HCT116 (cell line): ENCODE measurements around the gene ADCY2. TPM values are rescaled to one million over a fixed set of nuclear protein-coding genes. Genes with fewer than 3 reads are reported as not detected.
A peak's percentile ranks its signal among the peaks of the same experiment; 100 is the strongest.

Experiments
- ATAC-seq: fragments of 200-7000 bp; cut with Tn5 transposase; 2 replicates; pipeline ENCODE4 v1.9.1; 2020; ENCODE audit warnings: mild to moderate bottlenecking, moderate library complexity
- BruUV-seq: library from RNA; stranded (reverse); fragments of 400-500 nt; replicated peaks from 2 replicates; lab custom pipeline; 2021; lab: Mats Ljungman, UMichigan
- CTCF ChIA-PET: fragments of 300-600 bp; sonication (Branson Sonifier 250); formaldehyde crosslinking; loops from one replicate; lab custom pipeline; 2021; ENCODE audit warnings: antibody characterized with exemption; lab: Charles Lee
- POLR2A ChIA-PET: fragments of 300-600, 350-600 bp; sonication (Branson Sonifier 250); formaldehyde crosslinking; loops from one replicate; lab custom pipeline; 2021; ENCODE audit warnings: antibody characterized with exemption; lab: Charles Lee
- RAD21 ChIA-PET, 2 experiments: fragments of 300-600 bp; sonication (Branson Sonifier 250); formaldehyde crosslinking; loops; one replicate each; lab custom pipeline; 2023; ENCODE audit warnings: low total read pairs in 2 of 2; ENCODE audit not compliant: uncharacterized antibody in 2 of 2, unreplicated experiment in 2 of 2, low non-redundant PET in 1 of 2; lab: Charles Lee
- DNase-seq: peaks from one replicate; pipeline ENCODE4 v3.0.0-alpha.2; 2010; ENCODE audit warnings: low read depth, low spot score
- H2AFZ ChIP-seq: fragments of 200-600 bp; shearing (Covaris generic), sonication (generic); 2 replicates; pipeline ENCODE4 v1.6.1; 2017; ENCODE audit warnings: low read depth, mixed run types, mixed read lengths, antibody characterized with exemption, low read length; ENCODE audit not compliant: poor library complexity, severe bottlenecking
- H3K27ac ChIP-seq: 2 replicates; pipeline ENCODE4 v1.5.1; 2012; ENCODE audit warnings: low read depth, low read length
- H3K27me3 ChIP-seq: fragments of 200-600 bp; sonication (generic); 2 replicates; pipeline ENCODE4 v1.6.1; 2016; ENCODE audit warnings: mixed run types, low read length, mixed read lengths; ENCODE audit not compliant: insufficient read depth
- H3K36me3 ChIP-seq, 2 experiments: fragments of 200-500 bp in 1 of 2; fragments of 200-600 bp in 1 of 2; sonication (Bioruptor generic) in 1 of 2; sonication (generic) in 1 of 2; 2 replicates each; pipeline versions ENCODE4 v1.5.1 to v1.6.1; 2014 to 2016; ENCODE audit warnings: low read length in 2 of 2, inconsistent platforms in 1 of 2, mixed read lengths in 1 of 2, mixed run types in 1 of 2; ENCODE audit not compliant: insufficient read depth in 2 of 2, control insufficient read depth in 1 of 2
- H3K4me1 ChIP-seq, 2 experiments: fragments of 200-600 bp in 1 of 2; sonication (generic) in 1 of 2; 2 replicates each; pipeline versions ENCODE4 v1.5.1 to v1.6.1; 2012 to 2017; ENCODE audit warnings: low read length in 2 of 2, inconsistent platforms in 1 of 2, mild to moderate bottlenecking in 1 of 2, mixed read lengths in 1 of 2, mixed run types in 1 of 2, moderate library complexity in 1 of 2; ENCODE audit not compliant: insufficient read depth in 2 of 2, control insufficient read depth in 1 of 2
- H3K4me2 ChIP-seq: fragments of 200-600 bp; sonication (generic); 2 replicates; pipeline ENCODE4 v1.6.1; 2017; ENCODE audit warnings: mixed run types, low read length, mixed read lengths
- H3K4me3 ChIP-seq, 2 experiments: fragments of 200-600 bp in 1 of 2; sonication (generic) in 1 of 2; replicated peaks in 1 of 2; 2 replicates each; pipeline ENCODE4 v1.5.1; 2011 to 2016; ENCODE audit warnings: low read length in 2 of 2, control low read depth in 1 of 2, low read depth in 1 of 2, mild to moderate bottlenecking in 1 of 2, mixed read lengths in 1 of 2, mixed run types in 1 of 2
- H3K79me2 ChIP-seq: fragments of 200-600 bp; sonication (generic); 2 replicates; pipeline ENCODE4 v1.6.1; 2017; ENCODE audit warnings: mild to moderate bottlenecking, mixed run types, low read length, moderate library complexity, mixed read lengths; ENCODE audit not compliant: insufficient read depth
- H3K9ac ChIP-seq: fragments of 200-600 bp; sonication (generic); 2 replicates; pipeline ENCODE4 v1.6.1; 2016; ENCODE audit warnings: low read length, mixed read lengths
- H3K9me2 ChIP-seq: fragments of 200-600 bp; sonication (generic), shearing (Covaris generic); 2 replicates; pipeline ENCODE4 v1.6.1; 2017; ENCODE audit warnings: mixed run types, mild to moderate bottlenecking, moderate library complexity; ENCODE audit not compliant: insufficient read depth
- H3K9me3 ChIP-seq, 2 experiments: fragments of 200-500 bp in 1 of 2; fragments of 200-600 bp in 1 of 2; sonication (Bioruptor generic) in 1 of 2; sonication (generic) in 1 of 2; 2 replicates each; pipeline ENCODE4 v1.6.1; 2014 to 2017; ENCODE audit warnings: low read length in 2 of 2, mixed read lengths in 2 of 2, inconsistent platforms in 1 of 2, low read depth in 1 of 2, mild to moderate bottlenecking in 1 of 2, mixed run types in 1 of 2, moderate library complexity in 1 of 2; ENCODE audit not compliant: control insufficient read depth in 1 of 2, insufficient read depth in 1 of 2
- H4K20me1 ChIP-seq: fragments of 200-600 bp; sonication (generic), shearing (Covaris generic); 2 replicates; pipeline ENCODE4 v1.6.1; 2017; ENCODE audit warnings: mixed run types, mild to moderate bottlenecking, moderate library complexity; ENCODE audit not compliant: insufficient read depth
- CBX3 ChIP-seq: IDR thresholded peaks from 2 replicates; pipeline ENCODE4 v1.6.1; 2012; ENCODE audit warnings: low read depth
- CTCF ChIP-seq, 3 experiments: fragments of 200-600 bp in 1 of 3; sonication (generic) in 1 of 3; IDR thresholded peaks in 2 of 3; conservative IDR thresholded peaks in 1 of 3; 2 replicates each; pipeline ENCODE4 v1.5.1; 2012 to 2017; ENCODE audit warnings: low read depth in 2 of 3, low read length in 2 of 3, antibody characterized with exemption in 1 of 3, borderline replicate concordance in 1 of 3, control low read depth in 1 of 3, mild to moderate bottlenecking in 1 of 3, mixed read lengths in 1 of 3, mixed run types in 1 of 3, moderate library complexity in 1 of 3; ENCODE audit not compliant: insufficient read depth in 1 of 3
- ELF1 ChIP-seq: IDR thresholded peaks from 2 replicates; pipeline ENCODE4 v1.6.1; 2012; ENCODE audit warnings: low read depth, borderline replicate concordance
- FOSL1 ChIP-seq: IDR thresholded peaks from 2 replicates; pipeline ENCODE4 v1.6.1; 2012; ENCODE audit warnings: low read depth
- JUND ChIP-seq: IDR thresholded peaks from 2 replicates; pipeline ENCODE4 v1.6.1; 2012
- POLR2A ChIP-seq: IDR thresholded peaks from 2 replicates; pipeline ENCODE4 v1.7.0; 2011; ENCODE audit warnings: borderline replicate concordance; ENCODE audit not compliant: insufficient read depth, insufficient read length; ENCODE audit errors: extremely low read depth
- RAD21 ChIP-seq: IDR thresholded peaks from 2 replicates; pipeline ENCODE4 v1.6.1; 2012; ENCODE audit warnings: low read depth, mild to moderate bottlenecking
- REST ChIP-seq: IDR thresholded peaks from 2 replicates; pipeline ENCODE4 v1.6.1; 2012; ENCODE audit warnings: low read depth
- SRF ChIP-seq: IDR thresholded peaks from 2 replicates; pipeline ENCODE4 v1.6.1; 2012; ENCODE audit warnings: low read depth
- intact Hi-C: fragments of 100-400 bp; cut with micrococcal nuclease; formaldehyde crosslinking; loops from 2 replicates; pipeline ENCODE4 v1.10.0; 2022
- total RNA-seq: library from RNA; stranded (reverse); gene quantifications from one replicate; pipeline ENCODE4 v1.2.1, GENCODE V29; 2021; ENCODE audit not compliant: unreplicated experiment
- TF ChIP-seq, protein P1 (sequence below): IDR thresholded peaks from 2 replicates; pipeline ENCODE4 v1.6.1; 2012

Gene ADCY2
- total RNA-seq, 1 experiment from 2014 or later: 0.15 TPM

DNA sequence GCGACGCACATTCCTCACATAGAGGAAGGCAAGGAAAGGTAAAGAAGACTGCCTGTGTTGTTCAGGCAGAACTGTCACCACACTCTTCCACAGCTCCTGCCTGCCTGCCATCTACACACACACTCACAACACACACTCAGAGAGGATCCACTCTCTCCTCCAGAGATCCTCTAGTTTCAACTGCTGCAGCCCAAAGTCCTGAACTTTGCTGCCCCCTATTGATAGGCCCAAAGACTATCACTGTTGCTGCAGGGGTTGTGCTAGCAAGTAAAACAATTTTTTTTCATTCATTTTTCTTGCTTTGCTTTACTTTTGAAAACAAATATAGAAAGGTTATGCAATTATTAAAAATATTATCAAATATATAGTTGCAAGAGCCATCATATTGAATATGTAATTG lies 460.9 kb downstream of the ADCY2 start:
- Histone ChIP-seq H3K4me2 (no peak overlapping the region), H3K9me2 (no peaks in the 10 kb centered on the region), H3K36me3 (peaks cover 5 to 21% of the 10 kb centered on the region in 2 experiments; a peak in 3 of 4 replicates), H2AFZ (no peak overlapping the region), H3K27me3 (no peaks in the 10 kb centered on the region), H3K9me3 (no peaks in the 10 kb centered on the region), H4K20me1 (no peaks in the 10 kb centered on the region), H3K4me3 (no peak overlapping the region), H3K27ac (no peak overlapping the region), H3K9ac (no peak overlapping the region), H3K4me1 (no peaks in the 10 kb centered on the region), H3K79me2 (no peaks in the 10 kb centered on the region)
- ChIA-PET CTCF (no interaction called here), RAD21 (no interaction called here), POLR2A (no interaction called here)
- no TSS peak for BruUV-seq
- DNase-seq: peak; percentile 15
- intact Hi-C loops: loop anchor here (5.0 kb wide), 1 partner anchor 1090 kb away; no protein-coding TSS in a partner anchor
- peak; percentile 68 for TF ChIP-seq RAD21
- TF ChIP-seq JUND: no peak
- TF ChIP-seq CTCF (IDR thresholded peaks at IDR 0.05 in 2 of 3, conservative IDR thresholded peaks at IDR 0.05 in 1 of 3; ENCODE audit: borderline replicate concordance in 1 of 3, insufficient read depth in 1 of 3, low read depth in 2 of 3, low read length in 2 of 3): peak; percentile 42 to 84 (median 68); a peak in 5 of 6 replicates
- peak; percentile 90 for ATAC-seq

- no peaks in the 10 kb centered on the region for H3K79me2 ChIP-seq
- no peak overlapping the region for H2AFZ ChIP-seq
- H3K27ac ChIP-seq: no peak overlapping the region
- POLR2A ChIA-PET: interaction anchor here (1.2 kb wide), 1 partner anchor 12 kb away, joined by 3 read pairs; the partner anchor contains the start of genes FASTKD3 and MTRR
- RAD21 ChIA-PET: no interaction called here
- H3K9me3 ChIP-seq: no peaks in the 10 kb centered on the region
- DNase-seq: no peak
- H3K27me3 ChIP-seq: no peaks in the 10 kb centered on the region
- no TSS peak for BruUV-seq
- CTCF ChIA-PET: no interaction called here
- no peaks in the 10 kb centered on the region for H4K20me1 ChIP-seq
- no peaks in the 10 kb centered on the region for H3K9me2 ChIP-seq
- H3K4me1 ChIP-seq: no peaks in the 10 kb centered on the region
- H3K9ac ChIP-seq: no peak overlapping the region
- TF ChIP-seq ELF1: no peak
- no peak for TF ChIP-seq FOSL1
- TF ChIP-seq, protein P1, sequence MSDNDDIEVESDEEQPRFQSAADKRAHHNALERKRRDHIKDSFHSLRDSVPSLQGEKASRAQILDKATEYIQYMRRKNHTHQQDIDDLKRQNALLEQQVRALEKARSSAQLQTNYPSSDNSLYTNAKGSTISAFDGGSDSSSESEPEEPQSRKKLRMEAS: no peak
- TF ChIP-seq REST: no peak
- TF ChIP-seq SRF: no peak
- no peak for TF ChIP-seq RAD21
- TF ChIP-seq POLR2A: no peak
- TF ChIP-seq CBX3: no peak
- TF ChIP-seq, all 23 proteins: peak for 0
- Histone ChIP-seq H3K36me3 (peaks cover 5 to 21% of the 10 kb centered on the region in 2 experiments; a peak in 3 of 4 replicates), H3K4me3 (no peak overlapping the region), H3K4me2 (no peak overlapping the region)
- intact Hi-C loops: loop anchor here (5.0 kb wide), 1 partner anchor 1090 kb away; no protein-coding TSS in a partner anchor
- no peak for ATAC-seq
Measured at GRCh38 chr5:7857361-7857760, 461.4 kb downstream of the ADCY2 start.
